Activated CD4-positive, alpha-beta T cell treated with anti-CD3 and anti-CD28 coated beads for 36 hours (primary cell): Measurements from ENCODE around the gene COPS8. TPM values are rescaled to one million over a fixed set of nuclear protein-coding genes. Genes with fewer than 3 reads are reported as not detected.
A peak's percentile ranks its signal among the peaks of the same experiment; 100 is the strongest.

ENCODE experiments used
- ATAC-seq: fragments of 200-7000 bp; cut with Tn5 transposase; one replicate; pipeline ENCODE4 v1.10.0; 2021; ENCODE audit warnings: mild to moderate bottlenecking, moderate library complexity
- CTCF ChIA-PET: fragments of 350-600 bp; sonication (Branson Sonifier 250); formaldehyde crosslinking; loops from one replicate; lab custom pipeline; 2021; ENCODE audit warnings: antibody characterized with exemption; lab: Charles Lee
- POLR2A ChIA-PET: fragments of 350-600 bp; sonication (Branson Sonifier 250); formaldehyde crosslinking; loops from one replicate; lab custom pipeline; 2021; ENCODE audit warnings: antibody characterized with exemption, inconsistent platforms; lab: Charles Lee
- DNase-seq: peaks from one replicate; pipeline ENCODE4 v3.0.0-alpha.2; 2020
- H3K27ac Mint-ChIP-seq: one replicate; pipeline ENCODE4 v1.8.0; 2021; ENCODE audit warnings: mixed read lengths
- H3K27me3 Mint-ChIP-seq: one replicate; pipeline ENCODE4 v1.8.0; 2021; ENCODE audit warnings: mixed read lengths
- H3K36me3 Mint-ChIP-seq: one replicate; pipeline ENCODE4 v1.8.0; 2021; ENCODE audit warnings: low read depth, mixed read lengths
- H3K4me1 Mint-ChIP-seq: one replicate; pipeline ENCODE4 v1.8.0; 2021; ENCODE audit warnings: mixed read lengths
- H3K4me3 Mint-ChIP-seq: one replicate; pipeline ENCODE4 v1.8.0; 2021; ENCODE audit warnings: mild to moderate bottlenecking, moderate library complexity, mixed read lengths
- H3K9me3 Mint-ChIP-seq: one replicate; pipeline ENCODE4 v1.8.0; 2021; ENCODE audit warnings: low read depth, mixed read lengths
- intact Hi-C, 2 experiments: fragments of 100-400 bp; cut with DNase I in 1 of 2; cut with micrococcal nuclease in 1 of 2; formaldehyde crosslinking; loops; one replicate each; pipeline versions ENCODE4 v1.14.2 to v1.15.1; 2022 to 2024; cut with DNase I, micrococcal nuclease
- total RNA-seq, 2 experiments: library from RNA; stranded (reverse); gene quantifications; one replicate each; pipeline ENCODE4 v1.2.3, GENCODE V29; 2021

Gene COPS8
- total RNA-seq, 2 experiments from 2014 or later = 65.8 to 74.5 TPM

DNA sequence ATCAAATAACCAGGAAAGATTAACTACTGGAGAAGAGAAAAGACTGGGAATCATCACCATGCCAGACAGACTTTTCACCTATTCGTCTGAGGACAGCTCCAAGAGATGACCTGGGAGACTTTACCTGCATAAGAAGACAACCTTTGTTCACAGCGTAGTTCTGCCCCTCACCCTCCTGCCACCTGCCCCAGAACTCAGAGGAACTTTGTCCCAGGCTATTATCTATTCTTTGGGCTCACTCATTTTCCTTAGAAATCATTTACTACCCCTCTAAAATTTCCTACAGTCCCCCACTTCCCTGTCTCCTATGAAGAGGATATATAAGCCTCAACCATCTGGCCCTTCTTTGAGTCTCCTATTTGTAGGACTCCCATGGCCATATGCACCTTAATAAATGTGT, 19.3 kb upstream of the COPS8 start:
- ATAC-seq (no peak), DNase-seq (no peak)
- intact Hi-C loops = no loop called here
- Mint-ChIP-seq H3K9me3 (no peaks in the 10 kb centered on the region), H3K36me3 (no peaks in the 10 kb centered on the region), H3K4me1 (no peaks in the 10 kb centered on the region), H3K27ac (no peak overlapping the region), H3K27me3 (no peaks in the 10 kb centered on the region), H3K4me3 (no peak overlapping the region)
- ChIA-PET POLR2A (no interaction called here), CTCF (interaction anchor here (1.4 kb wide), 1 partner anchor 713 kb away, joined by 3 read pairs; no protein-coding TSS in a partner anchor)

DNA sequence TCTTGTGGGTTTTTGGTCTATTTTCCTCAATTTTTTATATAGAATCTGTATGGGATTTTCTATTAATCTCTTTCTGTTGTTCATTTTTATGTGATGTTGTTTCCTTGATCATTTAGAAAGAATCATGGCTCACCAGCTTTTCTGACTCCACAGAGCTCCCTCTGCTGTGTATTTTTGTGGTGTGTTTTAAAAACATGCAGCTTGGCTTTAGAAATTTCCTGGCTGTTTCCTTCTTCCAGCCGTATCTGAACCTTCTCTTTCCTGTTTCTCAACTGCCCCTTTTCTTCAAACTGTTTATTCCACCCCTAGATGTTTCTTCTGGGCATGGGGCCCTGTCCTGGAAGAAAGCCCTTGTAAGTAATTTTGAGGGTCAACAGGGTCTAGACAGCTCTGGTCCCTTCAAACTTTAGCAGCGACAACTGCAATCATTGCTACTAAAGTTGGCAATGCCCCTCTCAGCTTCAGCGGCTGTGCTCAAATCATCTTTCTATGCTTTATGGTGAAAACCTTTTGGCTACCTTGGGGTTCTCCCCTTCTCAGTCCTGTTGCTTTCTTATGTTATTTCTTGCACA, 17.6 kb upstream of the COPS8 start:
- Mint-ChIP-seq H3K36me3 (no peaks in the 10 kb centered on the region), H3K4me3 (no peak overlapping the region), H3K27ac (no peak overlapping the region), H3K9me3 (no peaks in the 10 kb centered on the region), H3K4me1 (no peaks in the 10 kb centered on the region), H3K27me3 (no peaks in the 10 kb centered on the region)
- no peak for ATAC-seq
- POLR2A ChIA-PET = no interaction called here
- intact Hi-C loops = no loop called here
- DNase-seq = no peak
- CTCF ChIA-PET = interaction anchor here (1.0 to 1.7 kb wide), 3 partner anchors 12 to 714 kb away, joined by 3 to 4 read pairs (median 4); partner anchors contain the start of gene COPS8

- intact Hi-C loops = loop anchor here (1.0 to 5.0 kb wide), 6 partner anchors 505 to 729 kb away; partner anchors contain the start of gene ACKR3 (in 2 of the 2)
- CTCF ChIA-PET = interaction anchor here (0.8 to 3.0 kb wide), 3 partner anchors 9 to 557 kb away, joined by 4 to 12 read pairs (median 4); partner anchors contain the start of gene COPS8
- H3K4me1 Mint-ChIP-seq = no peaks in the 10 kb centered on the region
- no peak overlapping the region for H3K27ac Mint-ChIP-seq
- H3K4me3 Mint-ChIP-seq = no peak overlapping the region
- POLR2A ChIA-PET = no interaction called here
- DNase-seq (peak; percentile 82), ATAC-seq (peak; percentile 39)
- no peaks in the 10 kb centered on the region for H3K9me3 Mint-ChIP-seq
- H3K27me3 Mint-ChIP-seq = no peaks in the 10 kb centered on the region
- no peaks in the 10 kb centered on the region for H3K36me3 Mint-ChIP-seq
These were observed 13.4 kb upstream of the COPS8 start for GRCh38 chr2:237072067-237072931.

- no peaks in the 10 kb centered on the region for H3K27me3 Mint-ChIP-seq
- ChIA-PET POLR2A (no interaction called here), CTCF (interaction anchor here (0.8 to 3.0 kb wide), 4 partner anchors 11 to 558 kb away, joined by 3 to 12 read pairs (median 4); partner anchors contain the start of gene COPS8)
- H3K9me3 Mint-ChIP-seq = no peaks in the 10 kb centered on the region
- intact Hi-C loops = loop anchor here (2.0 to 5.0 kb wide), 4 partner anchors 506 to 731 kb away; partner anchors contain the start of gene ACKR3 (in 2 of the 2)
- H3K27ac Mint-ChIP-seq = no peak overlapping the region
- ATAC-seq = no peak
- no peaks in the 10 kb centered on the region for H3K4me1 Mint-ChIP-seq
- no peak for DNase-seq
- no peak overlapping the region for H3K4me3 Mint-ChIP-seq
- no peaks in the 10 kb centered on the region for H3K36me3 Mint-ChIP-seq
These were observed 12.1 kb upstream of the COPS8 start for GRCh38 chr2:237073552-237073951.

DNA sequence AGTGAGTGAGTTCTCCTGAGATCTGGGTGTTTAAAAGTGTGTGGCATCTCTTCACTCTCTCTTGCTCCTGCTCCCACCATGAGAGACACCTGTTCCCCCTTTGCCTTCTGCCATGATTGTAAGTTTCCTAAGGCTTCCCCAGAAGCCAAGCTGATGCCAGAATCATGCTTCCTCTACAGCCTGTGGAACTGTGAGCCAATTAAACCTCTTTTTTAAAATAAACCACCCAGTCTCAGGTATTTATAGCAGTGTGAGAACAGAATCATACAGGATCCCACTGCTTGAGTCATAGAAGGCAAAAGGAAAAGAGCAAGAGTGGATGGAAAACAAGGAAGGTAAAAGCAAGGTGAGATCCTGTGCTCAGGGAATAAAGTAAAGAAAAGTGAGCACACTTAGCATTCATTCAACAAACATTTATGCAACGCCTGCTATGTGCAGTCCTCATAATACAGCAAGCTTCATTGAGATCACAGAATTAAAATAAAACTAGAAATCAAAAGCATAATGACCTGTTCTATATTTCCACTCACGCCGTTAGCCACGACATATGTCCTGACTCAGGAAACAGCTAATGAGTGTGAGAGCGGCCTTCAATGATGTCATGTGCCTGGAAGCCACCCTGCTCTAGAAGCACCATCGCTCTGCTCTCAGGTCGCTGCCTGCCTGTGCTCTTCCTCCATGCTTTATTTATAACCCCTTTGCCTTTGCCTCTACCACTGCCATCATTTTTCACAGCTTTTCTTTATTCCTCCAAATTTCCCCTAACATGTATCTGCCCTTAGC, 11.3 kb upstream of the COPS8 start:
- Mint-ChIP-seq H3K9me3 (no peaks in the 10 kb centered on the region), H3K27ac (no peak overlapping the region), H3K4me3 (no peak overlapping the region), H3K36me3 (no peaks in the 10 kb centered on the region), H3K27me3 (no peaks in the 10 kb centered on the region), H3K4me1 (no peaks in the 10 kb centered on the region)
- no peak for DNase-seq
- no peak for ATAC-seq
- POLR2A ChIA-PET = no interaction called here
- CTCF ChIA-PET = interaction anchor here (0.6 to 3.0 kb wide), 7 partner anchors 12 to 731 kb away, joined by 3 to 12 read pairs (median 3); partner anchors contain the start of gene COPS8
- intact Hi-C loops = loop anchor here (5.0 kb wide), 2 partner anchors 507 to 562 kb away; partner anchors contain the start of gene ACKR3 (in 2 of the 2)

GRCh38 chr2:237075749-237076599, 9.7 kb upstream of the COPS8 start:
- CTCF ChIA-PET = interaction anchor here (0.6 to 3.0 kb wide), 3 partner anchors 10 to 352 kb away, joined by 3 to 12 read pairs (median 3); partner anchors contain the start of gene COPS8
- DNase-seq (no peak), ATAC-seq (no peak)
- H3K27me3 Mint-ChIP-seq = no peaks in the 10 kb centered on the region
- H3K36me3 Mint-ChIP-seq = no peaks in the 10 kb centered on the region
- H3K4me1 Mint-ChIP-seq = no peaks in the 10 kb centered on the region
- intact Hi-C loops = no loop called here
- POLR2A ChIA-PET = no interaction called here
- no peak overlapping the region for H3K4me3 Mint-ChIP-seq
- H3K9me3 Mint-ChIP-seq = no peaks in the 10 kb centered on the region
- no peak overlapping the region for H3K27ac Mint-ChIP-seq

- no peak for DNase-seq
- Mint-ChIP-seq H3K4me3 (no peak overlapping the region), H3K27ac (no peak overlapping the region), H3K9me3 (no peaks in the 10 kb centered on the region), H3K36me3 (no peaks in the 10 kb centered on the region), H3K4me1 (peaks cover 6% of the 10 kb centered on the region), H3K27me3 (no peaks in the 10 kb centered on the region)
- ChIA-PET CTCF (no interaction called here), POLR2A (no interaction called here)
- ATAC-seq = no peak
- intact Hi-C loops = no loop called here
These were observed 4.1 kb upstream of the COPS8 start for GRCh38 chr2:237081596-237081995.

- no peak overlapping the region for H3K4me3 Mint-ChIP-seq
- peaks cover 12% of the 10 kb centered on the region for H3K4me1 Mint-ChIP-seq
- H3K36me3 Mint-ChIP-seq = no peaks in the 10 kb centered on the region
- DNase-seq (no peak), ATAC-seq (no peak)
- intact Hi-C loops = no loop called here
- H3K9me3 Mint-ChIP-seq = no peaks in the 10 kb centered on the region
- ChIA-PET POLR2A (interaction anchor here (0.6 kb wide), 1 partner anchor 457 kb away, joined by 5 read pairs; no protein-coding TSS in a partner anchor), CTCF (no interaction called here)
- no peak overlapping the region for H3K27ac Mint-ChIP-seq
- H3K27me3 Mint-ChIP-seq = no peaks in the 10 kb centered on the region
These were observed 2.7 kb upstream of the COPS8 start for GRCh38 chr2:237083026-237083425.

DNA sequence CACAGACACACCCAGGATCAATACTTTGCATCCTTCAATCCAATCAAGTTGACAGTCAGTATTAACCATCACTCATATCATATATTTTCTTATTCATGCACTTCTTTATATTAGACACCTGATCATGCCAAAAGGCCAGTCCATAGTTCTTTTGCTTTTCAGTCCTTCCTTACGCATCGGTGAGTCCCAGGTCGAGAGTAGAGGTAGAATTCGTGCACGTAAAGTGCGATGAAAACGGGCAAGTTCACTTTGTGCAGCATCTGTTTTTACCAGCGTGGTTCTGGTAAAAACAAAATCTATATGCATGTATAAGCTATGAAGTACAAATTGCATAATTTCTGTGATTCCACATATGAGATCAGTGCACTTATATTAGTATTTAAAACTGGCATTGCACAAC, 1.2 kb upstream of the COPS8 start:
- ChIA-PET POLR2A (interaction anchor here (0.6 kb wide), 1 partner anchor 561 kb away, joined by 3 read pairs; no protein-coding TSS in a partner anchor), CTCF (interaction anchor here (0.6 to 1.0 kb wide), 2 partner anchors 57 to 1420 kb away, joined by 3 to 4 read pairs; no protein-coding TSS in a partner anchor)
- Mint-ChIP-seq H3K4me1 (peaks cover 12% of the 10 kb centered on the region), H3K36me3 (no peaks in the 10 kb centered on the region), H3K4me3 (peak overlapping the region; percentile 82), H3K27ac (no peak overlapping the region), H3K27me3 (no peaks in the 10 kb centered on the region), H3K9me3 (no peaks in the 10 kb centered on the region)
- ATAC-seq = no peak
- DNase-seq = no peak
- intact Hi-C loops = loop anchor here in 1 of 2 experiments (2.0 kb wide), 2 partner anchors 26 to 344 kb away; no protein-coding TSS in a partner anchor

DNA sequence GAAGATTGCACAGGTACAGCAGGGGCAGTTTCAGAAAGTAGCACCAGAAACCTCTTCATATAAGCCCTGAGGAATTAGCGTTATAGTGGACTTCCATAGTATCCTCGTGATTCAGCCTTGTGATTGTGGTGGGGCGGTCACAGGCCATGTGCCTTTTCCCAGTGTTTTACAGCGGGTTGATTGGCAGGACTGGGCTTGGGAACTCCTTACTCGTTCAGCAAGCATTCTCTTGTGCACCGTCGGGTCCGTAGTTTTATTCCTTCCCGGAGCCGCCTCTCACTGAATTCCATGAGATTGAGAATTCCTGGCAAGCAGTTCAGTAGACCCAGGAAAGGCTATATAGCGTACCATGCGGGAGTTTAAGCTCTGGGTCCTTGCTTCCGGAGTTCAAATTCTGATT, 5.2 kb downstream of the COPS8 start:
- H3K27ac Mint-ChIP-seq = no peak overlapping the region
- ChIA-PET POLR2A (no interaction called here), CTCF (no interaction called here)
- H3K27me3 Mint-ChIP-seq = no peaks in the 10 kb centered on the region
- peaks cover 9% of the 10 kb centered on the region for H3K4me1 Mint-ChIP-seq
- H3K36me3 Mint-ChIP-seq = peaks cover 23% of the 10 kb centered on the region
- DNase-seq = no peak
- intact Hi-C loops = no loop called here
- no peaks in the 10 kb centered on the region for H3K9me3 Mint-ChIP-seq
- no peak overlapping the region for H3K4me3 Mint-ChIP-seq
- ATAC-seq = no peak
